SKM-1 (cell line): ENCODE data around the gene LAMA1.

ENCODE experiments used
- DNase-seq: peaks from one replicate; lab custom pipeline; 2025; ENCODE audit not compliant: unreplicated experiment; lab: John Stamatoyannopoulos, UW

The LAMA1 gene

DNA sequence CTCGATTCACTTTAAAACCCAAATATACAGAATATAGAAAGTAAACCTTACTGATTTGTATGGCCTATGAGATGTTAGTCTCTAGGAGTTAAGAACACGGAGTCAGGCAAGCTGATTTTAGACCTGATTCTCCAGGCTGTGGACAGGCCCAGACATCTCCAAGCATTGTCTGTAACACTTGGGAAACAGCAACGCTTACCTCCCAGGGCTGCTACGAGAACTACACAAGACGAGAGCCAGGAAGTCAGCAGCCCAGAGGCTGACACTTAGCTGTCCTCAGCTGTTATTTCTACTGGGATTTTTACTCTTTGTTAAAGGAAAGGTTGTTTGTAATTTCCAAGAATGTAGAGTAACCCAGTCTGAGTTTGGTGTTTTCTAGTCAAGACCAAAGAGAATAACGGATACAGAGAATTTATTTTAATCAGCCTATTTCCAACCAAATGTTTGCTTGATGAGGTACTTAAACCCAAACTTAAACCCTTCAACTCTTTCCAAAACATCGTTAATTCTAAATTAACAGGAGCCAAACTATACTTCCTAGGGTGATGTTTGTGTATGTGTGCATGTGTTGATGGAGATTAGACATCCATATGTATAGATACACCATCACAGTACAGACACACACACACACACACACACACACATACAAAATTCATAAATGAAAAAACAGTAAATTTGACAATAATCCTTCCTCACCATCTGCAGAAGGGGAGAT lies 123.4 kb downstream of the LAMA1 start:
- no peak for DNase-seq

DNA sequence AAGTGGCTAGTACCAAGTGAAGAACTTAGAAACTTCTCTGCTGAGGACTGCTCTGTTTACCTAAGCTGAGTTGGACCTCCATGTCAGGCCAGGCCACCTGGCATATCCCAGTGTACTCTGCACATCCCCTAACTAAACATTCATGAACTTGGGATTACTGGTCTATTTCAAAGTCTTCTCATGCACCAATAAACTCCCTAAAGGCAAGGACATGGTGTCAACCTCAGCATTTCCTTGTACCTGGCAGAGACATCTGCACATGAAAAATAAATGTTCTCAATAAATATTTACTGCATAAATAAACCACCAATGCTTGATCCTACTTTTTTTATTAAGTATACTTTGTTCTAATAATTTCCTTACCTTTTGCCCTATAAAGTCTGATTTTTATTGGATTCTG lies 124.8 kb downstream of the LAMA1 start:
- no peak for DNase-seq

DNA sequence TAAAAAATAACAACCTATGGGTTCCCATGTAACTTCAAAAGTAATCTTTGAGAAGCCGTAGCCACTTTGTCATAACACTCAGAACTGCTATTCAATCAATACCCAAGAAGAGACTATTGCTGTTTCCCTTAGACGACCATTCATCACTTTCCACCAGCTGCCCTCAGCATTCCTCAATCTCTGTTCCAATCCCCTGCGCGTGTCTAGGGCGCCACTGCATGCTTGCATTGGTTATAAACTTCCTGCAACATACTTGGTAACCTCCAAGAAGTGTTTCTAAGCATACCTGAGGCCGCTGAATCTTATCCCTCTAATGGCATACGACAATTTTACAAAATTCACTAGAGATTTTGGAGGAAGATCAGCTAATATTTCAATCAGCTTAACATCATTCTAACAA lies 134.2 kb downstream of the LAMA1 start:
- no peak for DNase-seq

DNA sequence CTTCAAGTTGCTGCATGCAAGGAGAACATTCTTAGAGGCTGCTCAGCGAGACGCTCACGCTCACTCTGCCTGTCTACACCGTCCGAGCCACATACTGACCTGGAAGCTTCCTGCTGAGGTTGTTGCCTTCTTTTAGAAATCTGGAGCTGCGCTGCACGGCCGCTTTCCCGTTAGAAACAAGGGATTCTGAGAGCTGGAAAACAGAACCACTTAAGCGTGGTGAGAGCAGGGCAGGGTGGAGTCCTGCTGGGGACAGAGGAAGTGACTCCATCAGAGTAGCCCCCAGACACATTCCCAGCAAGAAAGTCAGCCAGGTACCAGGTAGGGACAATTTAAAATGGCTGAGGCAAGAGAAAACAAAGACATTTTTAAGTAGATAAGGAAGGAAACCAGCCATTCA lies 135.2 kb downstream of the LAMA1 start:
- DNase-seq, result no peak

DNA sequence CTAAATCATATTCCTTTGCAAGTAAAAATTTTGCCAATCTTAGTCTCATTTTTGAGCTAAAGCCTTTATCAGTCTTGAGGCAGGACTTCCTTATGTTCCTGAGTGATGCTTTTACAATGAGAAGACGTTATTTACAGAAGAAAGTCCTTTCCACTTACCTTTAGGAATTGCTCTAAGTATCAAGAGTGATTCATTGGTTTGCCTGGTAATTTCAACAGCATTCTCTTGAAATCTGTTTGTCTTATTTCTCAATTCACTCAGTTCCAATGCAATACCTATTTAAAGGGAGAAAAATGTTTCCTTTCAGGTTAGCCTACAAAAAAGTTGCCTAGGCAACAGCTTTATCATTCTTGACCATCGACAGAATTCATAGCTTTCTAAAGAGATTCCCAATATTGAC lies 137.2 kb downstream of the LAMA1 start:
- DNase-seq, result no peak

DNA sequence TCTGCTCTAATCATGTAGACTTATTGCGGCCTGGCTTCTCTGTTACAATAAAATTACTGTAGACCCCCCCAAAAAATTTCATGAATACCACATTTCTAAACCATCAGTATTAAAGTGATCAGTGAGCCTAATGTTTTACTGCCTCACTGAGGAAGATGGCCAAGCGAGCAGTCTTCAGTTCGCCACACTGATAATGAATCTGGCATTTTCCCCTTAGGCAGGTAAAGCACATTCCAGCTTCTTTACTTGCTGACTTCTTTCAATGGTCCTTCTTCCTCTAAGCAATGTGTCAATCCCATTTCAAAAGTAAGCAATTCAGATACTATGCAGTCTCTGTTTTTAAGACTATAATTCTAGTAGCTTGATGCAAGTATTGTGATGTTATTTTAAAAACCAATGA lies 137.6 kb downstream of the LAMA1 start:
- no peak for DNase-seq

DNA sequence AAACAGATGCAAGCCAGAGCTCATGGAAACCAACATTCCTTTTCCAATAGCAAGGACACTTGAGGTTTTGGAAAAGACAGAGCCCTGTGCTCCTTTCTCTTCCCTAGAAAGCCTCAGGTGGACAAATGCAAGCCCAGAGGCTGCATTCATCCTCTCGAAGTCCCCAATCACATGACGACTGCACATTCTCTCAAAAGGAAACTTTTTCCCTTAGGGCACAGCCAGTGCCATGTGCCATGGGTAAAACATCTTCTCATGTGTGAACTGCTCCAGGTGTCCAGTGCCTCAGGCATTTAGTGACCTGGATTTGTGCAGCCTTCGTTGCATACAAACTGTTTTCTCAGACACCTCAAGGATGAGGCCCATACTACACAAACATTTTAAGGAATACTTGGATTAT lies 140.7 kb downstream of the LAMA1 start:
- DNase-seq, result no peak

DNA sequence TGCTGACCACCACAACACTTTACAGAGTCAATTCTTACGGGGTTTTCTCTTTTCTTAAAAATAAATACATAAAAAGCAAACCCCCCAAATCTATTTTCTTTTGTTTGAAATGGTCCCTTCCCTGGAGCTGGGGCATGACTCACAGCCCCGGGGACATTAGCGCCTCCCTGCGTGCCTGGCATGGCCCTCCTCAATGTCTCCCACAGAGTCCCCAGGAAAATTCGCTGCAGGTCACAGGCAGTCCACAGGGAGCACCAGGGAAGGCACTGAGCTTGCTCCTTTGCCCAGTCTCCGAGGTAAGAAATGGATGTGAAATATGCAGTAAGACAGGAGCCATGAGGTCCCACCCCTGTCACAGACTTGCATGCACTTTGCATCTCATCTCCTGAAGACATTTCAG lies 142.5 kb downstream of the LAMA1 start:
- DNase-seq, result no peak

DNA sequence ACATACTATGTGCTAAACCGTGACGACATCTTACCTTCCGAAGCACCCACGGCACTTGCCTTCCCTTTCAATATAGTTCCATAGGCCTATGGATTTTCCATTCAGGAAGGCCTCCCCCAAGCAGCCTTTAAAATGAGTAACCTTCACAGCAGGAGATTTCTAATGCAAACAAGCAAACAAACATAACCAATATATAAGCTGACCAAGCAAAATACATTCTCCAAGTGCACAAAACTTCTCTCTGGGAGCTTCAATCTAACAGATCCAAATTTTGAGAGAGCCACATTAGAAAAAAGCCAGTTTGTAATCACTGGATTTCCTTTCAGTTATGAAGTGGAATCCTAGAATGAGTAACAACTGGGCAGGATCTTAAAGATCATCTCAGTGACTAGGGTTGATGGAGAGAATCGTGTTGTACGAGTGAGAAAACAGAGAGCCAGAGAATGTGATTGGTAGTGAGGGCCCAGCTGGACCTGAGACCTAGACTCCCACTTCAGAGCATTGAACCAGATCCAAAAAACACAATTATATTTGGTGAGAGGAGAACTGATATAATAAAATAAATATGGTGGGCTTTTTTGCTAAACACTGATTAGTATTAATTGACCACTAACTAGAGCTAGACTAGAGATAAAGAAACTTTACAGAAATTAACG lies 145.6 kb downstream of the LAMA1 start:
- no peak for DNase-seq

DNA sequence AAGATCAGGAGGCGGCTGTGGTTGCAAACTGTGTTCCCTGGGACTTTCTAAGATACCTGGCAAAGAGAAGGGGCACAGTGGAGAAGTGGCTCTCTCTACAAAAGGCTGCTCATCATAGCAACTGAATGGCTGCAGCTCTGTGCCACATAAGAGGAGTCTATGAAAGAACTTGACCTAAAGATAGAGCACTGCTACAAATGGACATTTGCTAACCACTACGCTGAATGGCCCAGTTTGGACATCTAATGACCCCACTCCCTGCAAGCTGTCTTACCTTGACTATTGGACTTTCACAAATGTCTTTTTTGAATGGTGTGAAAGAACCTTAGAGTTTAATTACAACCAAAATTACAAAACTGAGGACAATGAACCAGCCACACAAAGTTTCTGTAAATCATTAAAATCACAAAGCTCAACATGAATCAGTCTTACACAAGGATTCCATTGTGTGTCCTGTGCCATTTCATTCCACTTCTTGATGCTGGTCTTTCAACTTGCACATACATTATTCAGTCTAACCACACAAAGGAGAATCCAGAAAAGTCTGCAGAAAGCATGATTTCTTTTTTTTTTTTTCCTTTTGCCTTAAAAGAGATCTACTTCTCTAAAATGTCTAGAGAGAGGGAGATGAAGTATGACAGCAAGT lies 154.0 kb downstream of the LAMA1 start:
- DNase-seq, result no peak

DNA sequence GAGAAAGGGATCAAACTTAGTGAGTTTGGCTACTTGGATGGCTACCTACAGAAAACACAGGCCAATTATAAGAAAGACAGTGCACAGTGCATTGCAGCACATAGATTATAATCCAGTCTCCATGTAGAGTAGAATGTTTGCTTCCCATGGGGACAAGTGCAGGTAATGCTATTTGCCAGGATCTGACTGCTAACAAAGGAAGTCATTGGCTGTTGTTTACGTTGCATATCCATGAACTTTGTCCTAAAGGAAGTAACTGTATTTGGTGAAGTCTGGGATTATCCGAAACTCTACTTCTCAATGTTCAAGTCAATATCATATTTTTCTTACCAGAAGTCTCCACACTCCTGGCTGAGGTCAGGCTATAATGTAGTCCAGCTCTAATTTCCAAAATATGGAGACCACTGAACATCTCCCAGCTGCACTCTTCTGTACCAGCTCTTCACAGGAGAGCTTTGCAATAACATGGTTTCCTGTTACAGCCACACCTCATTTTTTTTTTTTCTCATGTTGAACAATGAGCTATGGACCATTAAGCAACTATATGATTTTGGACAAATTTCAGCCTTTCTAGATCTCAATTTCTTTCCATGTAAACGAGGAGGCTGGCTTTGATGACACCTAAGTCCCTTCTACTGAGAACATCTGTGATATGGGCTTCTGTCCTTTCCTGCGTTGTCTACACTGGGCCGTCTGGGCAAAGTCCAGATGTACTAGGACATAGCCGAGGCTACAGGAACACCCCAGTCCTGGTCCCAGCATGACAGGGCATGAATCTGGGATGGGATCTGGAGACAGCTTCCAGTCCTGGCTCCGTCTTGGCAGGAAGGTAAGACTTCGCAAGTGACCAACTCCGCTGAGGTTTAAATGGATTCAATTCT lies 154.8 kb downstream of the LAMA1 start:
- no peak for DNase-seq

DNA sequence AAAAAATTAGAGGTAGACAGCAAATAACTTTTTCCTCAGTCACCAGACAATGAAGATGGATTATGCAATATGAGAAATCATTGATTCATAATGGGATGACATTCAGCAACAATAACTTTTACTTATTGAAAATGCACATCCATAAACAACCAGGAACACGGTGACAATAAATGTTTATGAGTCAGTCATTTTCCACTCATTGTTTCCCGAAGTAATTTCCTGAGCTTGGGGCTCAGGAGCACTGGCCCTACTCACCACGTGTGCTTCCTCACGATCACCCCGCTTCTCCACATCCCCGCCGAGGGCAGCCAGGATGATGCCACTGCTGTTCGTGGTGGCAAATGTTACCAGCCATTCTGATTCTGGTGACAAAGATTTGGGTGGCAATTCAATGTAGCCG lies 156.3 kb downstream of the LAMA1 start:
- no peak for DNase-seq

DNA sequence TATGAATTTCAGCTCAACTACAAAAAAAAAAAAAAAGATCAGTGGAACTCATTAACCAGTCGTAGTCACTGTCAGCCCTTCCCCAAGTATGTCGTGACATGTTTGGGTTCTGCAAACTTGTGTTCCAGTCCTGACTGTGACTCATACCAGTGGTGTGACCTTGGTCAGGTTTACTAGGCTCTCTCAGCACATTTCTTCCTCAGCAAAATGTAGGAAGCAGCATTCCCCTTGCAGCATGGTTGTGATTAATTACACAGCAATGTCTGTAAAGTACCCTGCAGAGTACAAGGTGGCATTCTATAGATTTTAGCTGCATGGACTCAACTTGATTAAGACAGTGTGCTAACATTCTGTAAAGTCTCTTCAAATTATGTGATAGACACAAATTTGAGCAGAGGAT lies 156.9 kb downstream of the LAMA1 start:
- DNase-seq, result no peak

DNA sequence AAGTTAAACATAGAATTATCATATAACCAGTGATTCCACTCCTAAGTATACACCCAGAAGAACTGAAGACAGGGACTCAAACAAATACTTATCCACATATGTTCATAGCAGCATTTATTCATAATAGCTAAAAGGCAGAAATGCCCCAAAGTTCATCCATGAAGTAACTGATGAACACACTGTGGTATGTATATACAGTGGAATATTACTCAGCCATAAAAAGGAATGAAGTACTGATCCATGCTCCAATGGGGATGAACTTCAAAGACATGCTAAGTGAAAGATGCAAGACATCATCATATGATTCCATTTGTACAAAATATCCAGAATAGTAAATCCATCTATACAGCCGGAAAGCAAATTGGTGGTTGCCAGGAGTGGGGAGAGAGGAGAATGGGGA lies 157.5 kb downstream of the LAMA1 start:
- DNase-seq, result no peak

DNA sequence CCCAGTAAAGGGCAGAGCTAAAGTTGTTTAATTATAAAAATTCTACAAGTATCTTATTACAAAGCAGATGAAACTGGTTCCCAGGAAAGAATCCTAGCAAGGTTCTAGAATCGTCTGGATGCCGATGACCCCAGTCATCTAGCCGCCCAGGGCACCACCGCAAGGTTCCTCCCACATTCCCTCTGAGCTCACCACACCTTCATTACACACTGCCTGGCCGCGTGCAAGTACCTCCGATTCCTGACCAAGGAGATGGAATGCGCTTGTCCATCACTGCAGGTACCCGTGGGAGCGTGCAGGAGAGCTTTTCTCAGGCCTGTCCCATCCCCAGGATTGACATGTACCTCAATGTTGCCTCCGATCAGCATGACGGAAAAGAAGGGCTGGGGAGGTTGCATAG lies 158.5 kb downstream of the LAMA1 start:
- DNase-seq, result no peak

DNA sequence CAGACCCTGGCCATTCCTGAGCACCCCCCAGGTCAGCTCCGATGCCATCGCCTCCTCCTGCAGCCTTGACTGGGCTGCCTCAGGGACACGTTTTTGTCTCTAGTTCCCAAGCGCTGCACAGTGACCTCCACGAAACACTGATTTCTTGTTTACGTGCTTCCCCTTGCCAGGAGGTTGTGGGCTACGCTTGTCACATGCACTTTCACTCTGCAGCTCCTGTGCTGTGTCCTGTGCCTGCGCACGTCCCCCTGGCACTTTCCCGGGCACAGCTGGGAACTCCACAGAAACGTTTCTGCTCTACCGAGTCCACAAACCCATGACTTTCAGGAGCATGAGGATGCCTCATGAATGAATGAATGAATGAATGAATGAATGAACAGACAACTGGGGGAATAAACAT lies 160.6 kb downstream of the LAMA1 start:
- no peak for DNase-seq

DNA sequence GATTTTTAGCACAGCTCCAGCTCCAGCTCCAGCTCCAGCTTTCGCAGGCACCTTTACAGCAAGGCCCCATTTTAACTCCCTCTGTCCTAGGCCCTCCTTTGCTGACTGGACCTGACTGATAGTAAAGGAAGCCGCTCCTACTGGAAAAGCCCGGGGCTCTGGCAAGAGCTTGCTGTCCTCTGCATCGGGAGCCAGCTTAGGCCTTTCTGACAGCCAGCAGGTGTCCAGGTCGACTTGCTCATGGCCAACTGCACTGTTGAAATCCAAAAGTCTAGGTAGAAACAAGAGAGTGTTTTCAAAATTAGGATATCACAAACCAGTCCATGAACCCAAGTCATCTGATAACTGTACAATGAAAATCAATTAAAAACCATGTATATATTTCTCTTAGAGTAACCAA lies 161.1 kb downstream of the LAMA1 start:
- DNase-seq, result no peak

DNA sequence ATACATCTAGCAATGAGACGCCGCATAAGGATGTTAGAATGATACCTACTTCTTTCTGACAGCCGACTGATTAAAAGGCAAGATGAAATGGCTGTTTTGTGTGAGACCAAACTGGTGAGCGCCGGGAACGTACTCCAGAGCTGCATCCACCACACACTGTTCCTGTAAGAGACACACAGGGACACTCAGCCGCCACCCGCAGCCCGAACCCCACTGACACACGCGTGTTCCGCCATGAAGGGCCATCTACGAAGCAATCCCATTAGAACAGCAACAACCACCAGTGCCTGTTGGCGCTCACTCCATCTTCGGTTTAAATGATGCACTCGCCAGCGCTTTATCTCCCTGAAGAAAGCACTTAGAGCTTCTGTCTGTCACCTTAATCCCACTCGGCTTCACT lies 162.3 kb downstream of the LAMA1 start:
- DNase-seq, result no peak

DNA sequence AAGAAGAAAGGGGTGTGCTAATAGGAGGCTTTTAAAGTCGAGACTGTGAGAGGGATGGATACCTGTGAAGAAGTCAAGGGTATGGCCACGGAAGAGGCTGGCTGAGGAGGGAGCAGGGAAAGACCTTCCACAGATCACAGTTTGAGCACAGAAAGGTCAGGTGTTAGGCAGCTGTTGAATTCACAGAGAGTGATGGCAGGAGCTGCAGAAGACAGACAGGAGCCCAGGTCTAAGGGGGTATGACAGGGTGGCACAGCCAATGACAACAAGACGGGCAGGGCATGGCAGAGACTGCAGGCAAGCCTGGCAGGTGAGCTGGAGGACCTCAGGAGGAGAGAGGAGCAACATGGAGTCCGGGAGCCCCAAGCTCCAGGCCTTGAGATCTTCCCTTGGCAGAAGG lies 163.1 kb downstream of the LAMA1 start:
- DNase-seq, result no peak

DNA sequence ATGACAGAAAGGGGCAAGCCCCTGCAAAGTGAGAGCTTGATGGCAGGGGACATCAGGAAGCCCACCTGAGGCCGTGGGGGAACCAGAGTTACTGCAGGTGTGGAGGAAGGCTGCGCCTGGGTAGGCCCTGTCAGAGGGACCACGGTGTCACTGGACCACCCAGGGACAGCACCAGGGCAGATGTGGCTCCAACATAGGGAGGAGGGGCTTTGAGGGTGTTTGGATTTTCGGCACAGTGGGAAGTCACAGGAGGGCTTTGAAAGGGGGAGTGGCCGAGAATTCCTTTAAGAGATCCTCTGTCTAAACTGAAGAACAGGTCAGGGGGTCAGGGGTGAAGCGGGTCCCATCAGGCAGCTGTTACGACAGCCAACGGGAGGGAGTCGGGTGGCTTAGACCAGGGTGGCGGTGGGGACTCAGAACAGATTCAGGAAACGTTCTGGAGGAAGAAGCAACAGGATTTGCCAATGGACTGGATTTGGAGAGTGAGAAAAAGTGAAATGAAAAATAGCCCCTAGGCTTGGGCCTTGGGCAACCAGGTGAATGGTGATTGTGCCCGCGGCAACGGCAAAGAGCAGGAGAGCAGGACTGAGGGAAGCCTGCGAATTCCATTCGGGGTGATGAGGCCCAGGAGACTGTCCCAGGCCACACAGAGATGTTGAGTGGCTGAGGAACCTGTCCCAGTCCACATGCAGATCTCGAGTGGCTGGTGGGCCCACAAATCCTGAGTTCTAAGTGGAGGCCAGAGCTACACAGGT lies 166.1 kb downstream of the LAMA1 start:
- DNase-seq, result no peak

DNA sequence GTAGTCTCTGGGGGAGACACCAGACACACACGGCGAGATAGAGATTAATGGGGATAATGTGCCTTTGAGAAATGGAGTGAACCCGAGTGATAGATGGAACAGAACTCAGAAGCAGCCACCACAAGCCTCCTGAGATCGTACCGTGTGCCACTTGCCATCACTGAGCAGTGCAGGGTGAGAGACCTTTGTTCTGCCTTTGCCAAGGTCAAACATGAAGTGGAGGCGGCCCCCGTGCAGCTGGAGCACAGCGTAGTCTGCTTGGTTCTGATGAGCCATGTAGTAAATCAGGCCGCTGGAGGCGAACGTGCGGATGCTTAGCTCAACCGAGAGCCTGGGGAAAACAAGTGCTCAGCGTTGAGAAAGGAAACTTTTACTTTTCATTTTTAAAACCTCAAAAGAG lies 167.0 kb downstream of the LAMA1 start:
- DNase-seq, result no peak
